Breast epithelium (tissue), 3 donors: ENCODE measurements around the gene SPATA17.

Experiments
- POLR2A ChIP-seq: fragments of 450-650 bp; IDR thresholded peaks from one replicate; pipeline ENCODE4 v1.6.1; 2016; ENCODE audit warnings: antibody characterized with exemption, mild to moderate bottlenecking, moderate library complexity
- POLR2AphosphoS5 ChIP-seq, 3 donors: sonication (generic); formaldehyde crosslinking; IDR thresholded peaks; one replicate each; pipeline ENCODE4 v1.6.1; 2017; ENCODE audit warnings: antibody characterized with exemption in 3 of 3
- TF ChIP-seq, protein P1 (sequence below), 3 donors: fragments of 450-650 bp; IDR thresholded peaks; one replicate each; pipeline ENCODE4 v1.5.1; 2016 to 2017; ENCODE audit warnings: antibody characterized with exemption in 3 of 3, mild to moderate bottlenecking in 3 of 3, moderate library complexity in 3 of 3

DNA sequence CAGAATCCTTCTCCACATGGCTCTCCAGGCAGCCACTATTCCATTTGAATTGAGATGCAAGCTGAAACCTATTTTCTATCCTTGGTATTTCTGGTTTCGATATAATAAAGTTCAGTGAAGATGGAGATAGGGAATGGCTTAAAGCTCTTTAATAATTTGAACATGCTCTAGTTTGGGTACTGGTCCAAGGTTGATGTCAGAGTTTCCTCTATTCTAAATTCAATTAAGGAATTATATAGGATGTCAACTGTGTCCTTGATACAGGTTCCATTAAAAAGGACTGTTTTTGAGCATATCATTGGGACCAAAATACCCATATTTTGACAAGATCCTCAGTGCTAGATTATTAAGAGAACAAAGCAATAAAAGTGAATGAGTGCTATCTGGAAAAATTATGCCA, 245.3 kb downstream of the SPATA17 start:
- TF ChIP-seq POLR2A: no peak
- TF ChIP-seq, protein P1, sequence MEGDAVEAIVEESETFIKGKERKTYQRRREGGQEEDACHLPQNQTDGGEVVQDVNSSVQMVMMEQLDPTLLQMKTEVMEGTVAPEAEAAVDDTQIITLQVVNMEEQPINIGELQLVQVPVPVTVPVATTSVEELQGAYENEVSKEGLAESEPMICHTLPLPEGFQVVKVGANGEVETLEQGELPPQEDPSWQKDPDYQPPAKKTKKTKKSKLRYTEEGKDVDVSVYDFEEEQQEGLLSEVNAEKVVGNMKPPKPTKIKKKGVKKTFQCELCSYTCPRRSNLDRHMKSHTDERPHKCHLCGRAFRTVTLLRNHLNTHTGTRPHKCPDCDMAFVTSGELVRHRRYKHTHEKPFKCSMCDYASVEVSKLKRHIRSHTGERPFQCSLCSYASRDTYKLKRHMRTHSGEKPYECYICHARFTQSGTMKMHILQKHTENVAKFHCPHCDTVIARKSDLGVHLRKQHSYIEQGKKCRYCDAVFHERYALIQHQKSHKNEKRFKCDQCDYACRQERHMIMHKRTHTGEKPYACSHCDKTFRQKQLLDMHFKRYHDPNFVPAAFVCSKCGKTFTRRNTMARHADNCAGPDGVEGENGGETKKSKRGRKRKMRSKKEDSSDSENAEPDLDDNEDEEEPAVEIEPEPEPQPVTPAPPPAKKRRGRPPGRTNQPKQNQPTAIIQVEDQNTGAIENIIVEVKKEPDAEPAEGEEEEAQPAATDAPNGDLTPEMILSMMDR (IDR thresholded peaks at IDR 0.05): no peak
- no peak for TF ChIP-seq POLR2AphosphoS5 (IDR thresholded peaks at IDR 0.05)
